GM18519 (cell line): ENCODE results near the gene IGFBP6.

Experiments used
- ATAC-seq: cut with Tn5 transposase; IDR thresholded peaks from one replicate; pipeline ENCODE4 v1.9.1; 2021; ENCODE audit warnings: mild to moderate bottlenecking, moderate library complexity; ENCODE audit not compliant: unreplicated experiment, low FRiP score

Gene IGFBP6

GRCh38 chr12:53113951-53114350 is 16.5 kb downstream of the IGFBP6 start:
- ATAC-seq: no peak

GRCh38 chr12:53115112-53115890 is 17.8 kb downstream of the IGFBP6 start:
- ATAC-seq: no peak

GRCh38 chr12:53115891-53116648 is 18.6 kb downstream of the IGFBP6 start:
- no peak for ATAC-seq

- ATAC-seq: no peak
These were observed 21.4 kb downstream of the IGFBP6 start for GRCh38 chr12:53118751-53119300.

- no peak for ATAC-seq
These were observed 23.4 kb downstream of the IGFBP6 start for GRCh38 chr12:53120685-53121525.

- no peak for ATAC-seq
These were observed 25.5 kb downstream of the IGFBP6 start for GRCh38 chr12:53122961-53123468.

GRCh38 chr12:53123578-53124351 is 26.3 kb downstream of the IGFBP6 start:
- ATAC-seq: no peak

GRCh38 chr12:53124352-53124723 is 26.9 kb downstream of the IGFBP6 start:
- no peak for ATAC-seq

- no peak for ATAC-seq
These were observed 29.7 kb downstream of the IGFBP6 start for GRCh38 chr12:53127169-53127568.

- no peak for ATAC-seq
These were observed 31.5 kb downstream of the IGFBP6 start for GRCh38 chr12:53128780-53129569.

- ATAC-seq: no peak
These were observed 34.4 kb downstream of the IGFBP6 start for GRCh38 chr12:53131844-53132243.

- no peak for ATAC-seq
These were observed 36.3 kb downstream of the IGFBP6 start for GRCh38 chr12:53133722-53134121.

GRCh38 chr12:53143355-53143754 is 45.9 kb downstream of the IGFBP6 start:
- no peak for ATAC-seq

- ATAC-seq: no peak
These were observed 48.2 kb downstream of the IGFBP6 start for GRCh38 chr12:53145383-53146260.

- no peak for ATAC-seq
These were observed 49.7 kb downstream of the IGFBP6 start for GRCh38 chr12:53147181-53147580.

GRCh38 chr12:53147653-53148052 is 50.2 kb downstream of the IGFBP6 start:
- ATAC-seq: no peak

GRCh38 chr12:53151039-53151438 is 53.6 kb downstream of the IGFBP6 start:
- no peak for ATAC-seq
